Endothelial cell of umbilical vein (primary cell): ENCODE results near the gene SLITRK2. TPM values are rescaled to one million over a fixed set of nuclear protein-coding genes. Genes with fewer than 3 reads are reported as not detected.

ENCODE experiments used
- BruUV-seq: library from RNA; stranded (reverse); fragments of 400-500 nt; replicated peaks from 2 replicates; lab custom pipeline; 2021; lab: Mats Ljungman, UMichigan
- CTCF ChIA-PET: fragments of 300-600, 350-600 bp; sonication (Branson Sonifier 250); formaldehyde crosslinking; loops from one replicate; lab custom pipeline; 2021; ENCODE audit warnings: antibody characterized with exemption, inconsistent platforms; lab: Charles Lee
- POLR2A ChIA-PET: fragments of 300-600, 350-600 bp; sonication (Branson Sonifier 250); formaldehyde crosslinking; loops from one replicate; lab custom pipeline; 2021; ENCODE audit warnings: antibody characterized with exemption, inconsistent platforms; lab: Charles Lee
- DNase-seq: peaks from one replicate; pipeline ENCODE4 v3.0.0-alpha.2; 2011; ENCODE audit warnings: low read depth, low spot score
- FAIRE-seq: peaks from 2 replicates; lab custom pipeline; 2011; peaks lifted over from hg19 to GRCh38; lab: Jason Lieb, UNC
- H2AFZ ChIP-seq: 2 replicates; pipeline ENCODE4 v1.6.0; 2012; ENCODE audit warnings: low read depth, low read length, control low read depth, inconsistent platforms
- H3K27ac ChIP-seq: 2 replicates; pipeline ENCODE4 v1.5.1; 2011; ENCODE audit warnings: low read depth, mild to moderate bottlenecking, control low read depth, low read length, moderate library complexity; ENCODE audit not compliant: insufficient read depth
- H3K27me3 ChIP-seq, 2 experiments: 2 replicates each; pipeline versions ENCODE4 v1.6.0 to v1.6.1; 2011; ENCODE audit warnings: low read length in 2 of 2, mixed read lengths in 1 of 2; ENCODE audit not compliant: control insufficient read depth in 2 of 2, insufficient read depth in 2 of 2
- H3K36me3 ChIP-seq, 2 experiments: 2 replicates in 1 of 2; 3 replicates in 1 of 2; pipeline ENCODE4 v1.5.1; 2011; ENCODE audit warnings: low read length in 2 of 2, mild to moderate bottlenecking in 1 of 2, moderate library complexity in 1 of 2; ENCODE audit not compliant: control insufficient read depth in 2 of 2, insufficient read depth in 2 of 2; ENCODE audit errors: extremely low read depth in 1 of 2
- H3K4me1 ChIP-seq: 3 replicates; pipeline ENCODE4 v1.5.1; 2011; ENCODE audit warnings: mild to moderate bottlenecking, low read length; ENCODE audit not compliant: control insufficient read depth, insufficient read depth; ENCODE audit errors: extremely low read depth
- H3K4me2 ChIP-seq: 2 replicates; pipeline ENCODE4 v1.6.1; 2011; ENCODE audit warnings: low read length, control low read depth, mixed read lengths; ENCODE audit not compliant: insufficient read depth
- H3K4me3 ChIP-seq, 3 experiments: fragments of 200-600 bp in 1 of 3; sonication (generic), shearing (Covaris generic) in 1 of 3; replicated peaks in 1 of 3; 2 replicates each; pipeline ENCODE4 v1.5.1; 2011 to 2016; ENCODE audit warnings: control low read depth in 3 of 3, low read length in 3 of 3, mild to moderate bottlenecking in 2 of 3, inconsistent platforms in 1 of 3, low read depth in 1 of 3, moderate library complexity in 1 of 3; ENCODE audit not compliant: insufficient read depth in 1 of 3
- H3K79me2 ChIP-seq: 2 replicates; pipeline ENCODE4 v1.6.0; 2012; ENCODE audit warnings: low read length, inconsistent platforms; ENCODE audit not compliant: control insufficient read depth, insufficient read depth
- H3K9ac ChIP-seq: replicated peaks from 2 replicates; pipeline ENCODE3; 2011; ENCODE audit warnings: low read length, control low read depth; ENCODE audit not compliant: insufficient read depth; ENCODE audit errors: extremely low read depth
- H3K9me1 ChIP-seq: replicated peaks from 3 replicates; pipeline ENCODE4 v1.6.0; 2011; ENCODE audit warnings: mild to moderate bottlenecking, low read length; ENCODE audit not compliant: control insufficient read depth, insufficient read depth; ENCODE audit errors: extremely low read depth
- H3K9me3 ChIP-seq: replicated peaks from 2 replicates; pipeline ENCODE4 v1.5.1; 2012; ENCODE audit warnings: low read length, inconsistent platforms; ENCODE audit not compliant: control insufficient read depth, insufficient read depth
- H4K20me1 ChIP-seq: replicated peaks from 2 replicates; pipeline ENCODE3; 2011; ENCODE audit warnings: mild to moderate bottlenecking, low read length; ENCODE audit not compliant: control insufficient read depth, insufficient read depth; ENCODE audit errors: extremely low read depth
- EZH2 ChIP-seq: IDR thresholded peaks from 2 replicates; pipeline ENCODE4 v1.6.1; 2012; ENCODE audit warnings: borderline replicate concordance, low read depth, mild to moderate bottlenecking, moderate library complexity, low read length, inconsistent platforms; ENCODE audit not compliant: severe bottlenecking
- FOS ChIP-seq: IDR thresholded peaks from 2 replicates; pipeline ENCODE4 v1.6.1; 2011; ENCODE audit warnings: mild to moderate bottlenecking, low read length, moderate library complexity, borderline replicate concordance; ENCODE audit not compliant: insufficient read depth
- GATA2 ChIP-seq: IDR thresholded peaks from 2 replicates; pipeline ENCODE4 v1.7.0; 2011; ENCODE audit warnings: low read depth, mild to moderate bottlenecking, moderate library complexity, mixed read lengths, low read length; ENCODE audit not compliant: insufficient read length, insufficient read depth
- JUN ChIP-seq: IDR thresholded peaks from 2 replicates; pipeline ENCODE4 v1.6.1; 2011; ENCODE audit warnings: borderline replicate concordance, low read depth; ENCODE audit not compliant: insufficient read length, insufficient read depth
- MYC ChIP-seq: IDR thresholded peaks from one replicate; pipeline ENCODE4 v1.6.1; 2011; ENCODE audit warnings: mild to moderate bottlenecking, low read depth, low read length
- POLR2A ChIP-seq: IDR thresholded peaks from 2 replicates; pipeline ENCODE4 v1.6.1; 2012; ENCODE audit warnings: low read depth, mild to moderate bottlenecking, control low read depth, low read length
- POLR2AphosphoS5 ChIP-seq: IDR thresholded peaks from 2 replicates; pipeline ENCODE4 v1.6.1; 2012; ENCODE audit warnings: low read depth, mild to moderate bottlenecking, control low read depth, low read length, moderate library complexity; ENCODE audit not compliant: insufficient read depth
- dilution Hi-C: fragments of 300-500 bp; cut with MboI; formaldehyde crosslinking; loops from one replicate; pipeline ENCODE4 v1.15.0; 2019; ENCODE audit warnings: low sequenced_read_pairs; ENCODE audit not compliant: extremely low pct_ligation_motif_present
- intact Hi-C: fragments of 100-400 bp; cut with micrococcal nuclease; formaldehyde crosslinking; loops from one replicate; pipeline ENCODE4 v1.10.0; 2022
- polyA plus RNA-seq, 4 experiments: library from polyadenylated mRNA; depleted of rRNA in 3 of 4; stranded (reverse) in 3 of 4; unstranded in 1 of 4; fragments of >200 nt; gene quantifications; 2 replicates each; pipeline versions ENCODE4 v1.2.1 to v1.2.3, GENCODE V29; 2011 to 2012; ENCODE audit warnings: missing spikeins in 1 of 4
- total RNA-seq: library from RNA; stranded (reverse); gene quantifications from 2 replicates; pipeline ENCODE4 v1.2.3, GENCODE V29; 2021
- TF ChIP-seq, protein P1 (sequence below), 2 donors: IDR thresholded peaks; 1 replicate in 1 of 2; 2 replicates in 1 of 2; pipeline ENCODE4 v1.5.1; 2011; ENCODE audit warnings: low read length in 2 of 2, mild to moderate bottlenecking in 2 of 2, moderate library complexity in 2 of 2, control low read depth in 1 of 2, inconsistent platforms in 1 of 2, low read depth in 1 of 2; ENCODE audit not compliant: insufficient read depth in 1 of 2; ENCODE audit errors: extremely low read depth in 1 of 2
- TF ChIP-seq, protein P2 (sequence below): IDR thresholded peaks from 2 replicates; pipeline ENCODE4 v1.6.1; 2011; ENCODE audit not compliant: insufficient read depth, insufficient read length

The SLITRK2 gene
- total and polyA plus RNA-seq, 2 donors (not counting 3 experiments of a cell fraction or from before 2014, with no cell fraction given) = not detected

DNA sequence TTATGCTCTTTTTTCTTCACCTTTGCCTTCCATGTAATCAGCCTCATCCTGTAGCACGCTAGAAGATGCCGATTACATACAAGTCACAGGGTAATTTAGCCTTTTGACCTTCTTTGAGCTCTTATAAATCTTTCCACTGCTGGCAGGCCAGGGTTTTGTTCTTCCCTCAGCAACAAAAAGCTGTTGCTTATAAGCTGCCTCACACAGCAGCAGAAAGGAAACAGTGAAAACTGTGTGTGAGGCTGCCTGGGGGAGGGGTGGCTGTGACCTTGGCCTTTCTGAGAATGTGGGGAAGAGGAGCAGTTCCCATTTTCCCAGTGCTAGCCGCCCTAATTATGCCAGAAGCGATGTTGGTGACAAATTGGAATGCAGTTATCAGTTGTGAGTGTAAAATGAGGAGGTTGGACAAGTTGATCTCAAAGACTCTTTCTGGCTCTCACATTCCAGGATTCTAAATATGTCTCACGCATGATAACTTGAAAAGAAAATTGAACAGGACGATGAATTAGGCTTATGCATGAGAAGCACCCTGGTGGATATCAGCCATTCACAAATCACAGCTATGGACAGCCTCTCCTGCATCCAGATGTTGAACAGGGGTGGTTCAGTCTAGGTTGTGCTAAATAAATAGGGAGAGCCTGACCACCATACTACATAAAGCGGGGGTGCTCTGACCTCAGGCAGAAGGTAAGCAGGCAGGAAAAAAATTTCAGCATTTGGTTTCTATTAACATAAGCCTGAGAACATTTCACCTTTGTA, 25.7 kb downstream of the SLITRK2 start:
- H3K9ac ChIP-seq = no peak overlapping the region
- H3K27ac ChIP-seq = no peak overlapping the region
- no peaks in the 10 kb centered on the region for H3K4me1 ChIP-seq
- no peak overlapping the region for H3K4me2 ChIP-seq
- no peaks in the 10 kb centered on the region for H4K20me1 ChIP-seq
- H3K27me3 ChIP-seq = no peaks in the 10 kb centered on the region
- DNase-seq = no peak
- H3K79me2 ChIP-seq = no peaks in the 10 kb centered on the region
- BruUV-seq = no TSS peak
- CTCF ChIA-PET = no interaction called here
- H3K9me1 ChIP-seq = no peaks in the 10 kb centered on the region
- POLR2A ChIA-PET = no interaction called here
- no peak overlapping the region for H2AFZ ChIP-seq
- no peak overlapping the region for H3K4me3 ChIP-seq
- intact Hi-C loops = no loop called here
- no peak for FAIRE-seq
- dilution Hi-C loops = no loop called here
- H3K36me3 ChIP-seq = no peaks in the 10 kb centered on the region
- no peaks in the 10 kb centered on the region for H3K9me3 ChIP-seq
- TF ChIP-seq, protein P1, sequence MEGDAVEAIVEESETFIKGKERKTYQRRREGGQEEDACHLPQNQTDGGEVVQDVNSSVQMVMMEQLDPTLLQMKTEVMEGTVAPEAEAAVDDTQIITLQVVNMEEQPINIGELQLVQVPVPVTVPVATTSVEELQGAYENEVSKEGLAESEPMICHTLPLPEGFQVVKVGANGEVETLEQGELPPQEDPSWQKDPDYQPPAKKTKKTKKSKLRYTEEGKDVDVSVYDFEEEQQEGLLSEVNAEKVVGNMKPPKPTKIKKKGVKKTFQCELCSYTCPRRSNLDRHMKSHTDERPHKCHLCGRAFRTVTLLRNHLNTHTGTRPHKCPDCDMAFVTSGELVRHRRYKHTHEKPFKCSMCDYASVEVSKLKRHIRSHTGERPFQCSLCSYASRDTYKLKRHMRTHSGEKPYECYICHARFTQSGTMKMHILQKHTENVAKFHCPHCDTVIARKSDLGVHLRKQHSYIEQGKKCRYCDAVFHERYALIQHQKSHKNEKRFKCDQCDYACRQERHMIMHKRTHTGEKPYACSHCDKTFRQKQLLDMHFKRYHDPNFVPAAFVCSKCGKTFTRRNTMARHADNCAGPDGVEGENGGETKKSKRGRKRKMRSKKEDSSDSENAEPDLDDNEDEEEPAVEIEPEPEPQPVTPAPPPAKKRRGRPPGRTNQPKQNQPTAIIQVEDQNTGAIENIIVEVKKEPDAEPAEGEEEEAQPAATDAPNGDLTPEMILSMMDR (IDR thresholded peaks at IDR 0.05; ENCODE audit: extremely low read depth in 1 of 2, insufficient read depth in 1 of 2, low read depth in 1 of 2, low read length in 2 of 2) = no peak
- TF ChIP-seq FOS (no peak), GATA2 (no peak), MYC (no peak), JUN (no peak), EZH2 (no peak), POLR2AphosphoS5 (no peak), POLR2A (no peak)
- TF ChIP-seq, protein P2, sequence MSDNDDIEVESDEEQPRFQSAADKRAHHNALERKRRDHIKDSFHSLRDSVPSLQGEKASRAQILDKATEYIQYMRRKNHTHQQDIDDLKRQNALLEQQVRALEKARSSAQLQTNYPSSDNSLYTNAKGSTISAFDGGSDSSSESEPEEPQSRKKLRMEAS = no peak
